ENCODE results near the gene PALLD. TPM values are rescaled to one million over a fixed set of nuclear protein-coding genes. Genes with fewer than 3 reads are reported as not detected.

PALLD gene
- total and polyA plus RNA-seq, 3 donors from 2014 or later = 138 to 156 (median 146) TPM

- H3K4me1 ChIP-seq = peaks cover 6% of the 10 kb centered on the region
- DNase-seq = no peak
- TF ChIP-seq POLR2A (IDR thresholded peaks at IDR 0.05) (no peak), CTCF (IDR thresholded peaks at IDR 0.05) (no peak)
- H3K27me3 ChIP-seq = no peaks in the 10 kb centered on the region
- no peaks in the 10 kb centered on the region for H3K9me3 ChIP-seq
- no peaks in the 10 kb centered on the region for H3K36me3 ChIP-seq (ENCODE audit: low read depth, missing control alignments)
- 88 to 100% methylated on average over 1 of the region's 1 CpG for WGBS, 2 donors
- intact Hi-C loops (cut with DNase I; ENCODE audit: low total_unique reads) = loop anchor here (10.0 kb wide), 2 partner anchors 95 to 195 kb away; no protein-coding TSS in a partner anchor
- no peak overlapping the region for H3K4me3 ChIP-seq
- no peak overlapping the region for H3K27ac ChIP-seq
Measured at GRCh38 chr4:168719725-168720124, 222.9 kb downstream of the PALLD start.

GRCh38 chr4:168720396-168720900 lies 223.6 kb downstream of the PALLD start:
- Histone ChIP-seq H3K27me3 (no peaks in the 10 kb centered on the region), H3K36me3 (ENCODE audit: low read depth, missing control alignments) (no peaks in the 10 kb centered on the region)
- no peak for TF ChIP-seq POLR2A (IDR thresholded peaks at IDR 0.05)
- TF ChIP-seq CTCF (IDR thresholded peaks at IDR 0.05) = no peak

GRCh38 chr4:168722391-168722790 lies 225.5 kb downstream of the PALLD start:
- no peak for TF ChIP-seq POLR2A (IDR thresholded peaks at IDR 0.05)
- no peak for TF ChIP-seq CTCF (IDR thresholded peaks at IDR 0.05)
- Histone ChIP-seq H3K4me1 (no peaks in the 10 kb centered on the region), H3K36me3 (ENCODE audit: low read depth, missing control alignments) (no peaks in the 10 kb centered on the region), H3K4me3 (no peak overlapping the region), H3K27me3 (no peaks in the 10 kb centered on the region), H3K9me3 (no peaks in the 10 kb centered on the region), H3K27ac (peak overlapping the region in 1 of 2 donors; percentile 11)
- 67 to 92% methylated on average over 2 of the region's 2 CpGs for WGBS, 2 donors
- DNase-seq = no peak
- intact Hi-C loops (cut with DNase I; ENCODE audit: low total_unique reads) = no loop called here

More at GRCh38 chr4:168720396-168720900, 223.6 kb downstream of the PALLD start:
- Histone ChIP-seq H3K9me3 (no peaks in the 10 kb centered on the region), H3K27ac (no peak overlapping the region), H3K4me1 (peaks cover 6% of the 10 kb centered on the region), H3K4me3 (no peak overlapping the region)
- intact Hi-C loops (cut with DNase I; ENCODE audit: low total_unique reads) = no loop called here
- WGBS, 2 donors = 89 to 95% methylated on average over 4 of the region's 4 CpGs
- no peak for DNase-seq

- 55 to 56% methylated on average over 3 of the region's 3 CpGs for WGBS, 2 donors
- no peaks in the 10 kb centered on the region for H3K36me3 ChIP-seq (ENCODE audit: low read depth, missing control alignments)
- no peak for TF ChIP-seq CTCF (IDR thresholded peaks at IDR 0.05)
- no peak for TF ChIP-seq POLR2A (IDR thresholded peaks at IDR 0.05)
- intact Hi-C loops (cut with DNase I; ENCODE audit: low total_unique reads) = no loop called here
- H3K27ac ChIP-seq = peak overlapping the region in 1 of 2 donors; percentile 11
- no peak for DNase-seq
- H3K9me3 ChIP-seq = no peaks in the 10 kb centered on the region
- H3K4me1 ChIP-seq = no peaks in the 10 kb centered on the region
- H3K27me3 ChIP-seq = no peaks in the 10 kb centered on the region
- H3K4me3 ChIP-seq = no peak overlapping the region
Measured at GRCh38 chr4:168723020-168723419, 226.2 kb downstream of the PALLD start.

- H3K27ac ChIP-seq = no peak overlapping the region
Measured at GRCh38 chr4:168723569-168723968, 226.7 kb downstream of the PALLD start.

More at GRCh38 chr4:168723569-168723968, 226.7 kb downstream of the PALLD start:
- no peaks in the 10 kb centered on the region for H3K4me1 ChIP-seq
- WGBS, 2 donors = 77 to 80% methylated on average over 4 of the region's 4 CpGs
- no peak overlapping the region for H3K4me3 ChIP-seq
- no peaks in the 10 kb centered on the region for H3K36me3 ChIP-seq (ENCODE audit: low read depth, missing control alignments)
- no peaks in the 10 kb centered on the region for H3K27me3 ChIP-seq
- no peak for TF ChIP-seq CTCF (IDR thresholded peaks at IDR 0.05)
- no peak for TF ChIP-seq POLR2A (IDR thresholded peaks at IDR 0.05)
- H3K9me3 ChIP-seq = no peaks in the 10 kb centered on the region
- intact Hi-C loops (cut with DNase I; ENCODE audit: low total_unique reads) = no loop called here
- no peak for DNase-seq

Data from testis (tissue), 3 donors.